IMR-90 (cell line): Measurements from ENCODE around the gene LRFN2.

Source experiments
- BHLHE40 ChIP-seq: fragments of 150-350 bp; IDR thresholded peaks from 2 replicates; pipeline ENCODE4 v1.6.1; 2016; ENCODE audit warnings: mild to moderate bottlenecking, low read depth, low read length
- CEBPB ChIP-seq: IDR thresholded peaks from 2 replicates; pipeline ENCODE4 v1.6.1; 2012; ENCODE audit warnings: low read depth, low read length, improper control_type of control experiment
- CTCF ChIP-seq: conservative IDR thresholded peaks from 2 replicates; pipeline ENCODE4 v1.5.1; 2012; ENCODE audit warnings: mild to moderate bottlenecking, low read depth, low read length, improper control_type of control experiment
- MAFK ChIP-seq: IDR thresholded peaks from 2 replicates; pipeline ENCODE4 v1.6.1; 2012; ENCODE audit warnings: low read depth, low read length, improper control_type of control experiment
- MXI1 ChIP-seq: IDR thresholded peaks from 2 replicates; pipeline ENCODE4 v1.6.1; 2012; ENCODE audit warnings: low read depth, mild to moderate bottlenecking, low read length, moderate library complexity, borderline replicate concordance
- NFE2L2 ChIP-seq: fragments of 150-350 bp; IDR thresholded peaks from 2 replicates; pipeline ENCODE4 v1.6.1; 2016; ENCODE audit warnings: low read depth, mild to moderate bottlenecking, low read length
- POLR2A ChIP-seq: IDR thresholded peaks from 2 replicates; pipeline ENCODE4 v1.6.1; 2012; ENCODE audit warnings: mild to moderate bottlenecking, low read depth, low read length
- RAD21 ChIP-seq: IDR thresholded peaks from 2 replicates; pipeline ENCODE4 v1.6.1; 2012; ENCODE audit warnings: low read length, improper control_type of control experiment
- RCOR1 ChIP-seq: IDR thresholded peaks from 2 replicates; pipeline ENCODE4 v1.6.1; 2012; ENCODE audit warnings: mild to moderate bottlenecking, low read length, improper control_type of control experiment; ENCODE audit not compliant: insufficient replicate concordance
- SMC3 ChIP-seq: fragments of 150-350 bp; IDR thresholded peaks from 2 replicates; pipeline ENCODE4 v1.6.1; 2016; ENCODE audit warnings: low read depth, mild to moderate bottlenecking, antibody characterized with exemption, low read length, moderate library complexity

- no peak for TF ChIP-seq CTCF
- no peak for TF ChIP-seq POLR2A
- no peak for TF ChIP-seq BHLHE40
- no peak for TF ChIP-seq MXI1
- no peak for TF ChIP-seq CEBPB
- no peak for TF ChIP-seq MAFK
- no peak for TF ChIP-seq RCOR1
- no peak for TF ChIP-seq NFE2L2
- TF ChIP-seq SMC3, result no peak
- no peak for TF ChIP-seq RAD21
These were observed 42.3 kb upstream of the LRFN2 start for GRCh38 chr6:40629463-40629862.
